Measurements from ENCODE around the gene RPL27. TPM values are rescaled to one million over a fixed set of nuclear protein-coding genes. Genes with fewer than 3 reads are reported as not detected.

The RPL27 gene
- total and polyA plus RNA-seq, 2 of the 13 experiments (the other 11 are each of a cell fraction or from before 2014, with no cell fraction given) = 1,585 to 5,840 TPM

GRCh38 chr17:42980766-42981397 is 17.3 kb upstream of the RPL27 start (continued):
- TF ChIP-seq BATF2 (CRISPR knock-in tag; IDR thresholded peaks at IDR 0.05) (0 out of 2 replicates have a peak, but pooled peaks have one; percentile 65), ZNF749 (CRISPR knock-in tag; IDR thresholded peaks at IDR 0.05; ENCODE audit: borderline replicate concordance) (peak; percentile 86; the same call in 1 of the 2 replicates), ZSCAN31 (CRISPR knock-in tag; IDR thresholded peaks at IDR 0.05; ENCODE audit: low read depth) (peak; percentile 77; the same call in 1 of the 2 replicates), KDM2A (CRISPR knock-in tag; IDR thresholded peaks at IDR 0.05; ENCODE audit: borderline replicate concordance, low read depth) (peak; percentile 16; the same call in 1 of the 2 replicates), ZNF124 (CRISPR knock-in tag; IDR thresholded peaks at IDR 0.05) (no peak), SPEN (CRISPR knock-in tag; IDR thresholded peaks at IDR 0.05; ENCODE audit: low read depth) (peak; percentile 74; the same call in 1 of the 2 replicates), ZNF576 (CRISPR knock-in tag; IDR thresholded peaks at IDR 0.05) (no peak), STAT5B (CRISPR knock-in tag; IDR thresholded peaks at IDR 0.05) (no peak), SMC3 (IDR thresholded peaks at IDR 0.05; ENCODE audit: low read length) (no peak), ZNF17 (CRISPR knock-in tag; IDR thresholded peaks at IDR 0.05) (0 out of 2 replicates have a peak, but pooled peaks have one; percentile 57), MYPOP (CRISPR knock-in tag; IDR thresholded peaks at IDR 0.05) (peak; percentile 97), STAG1 (CRISPR knock-in tag; IDR thresholded peaks at IDR 0.05) (peak; percentile 70), DZIP1 (CRISPR knock-in tag; IDR thresholded peaks at IDR 0.05) (peak; percentile 79), TFE3 (CRISPR knock-in tag; IDR thresholded peaks at IDR 0.05) (no peak), ZBTB4 (CRISPR knock-in tag; IDR thresholded peaks at IDR 0.05; ENCODE audit: borderline replicate concordance) (peak; percentile 30; the same call in 1 of the 2 replicates), ZNF207 (IDR thresholded peaks at IDR 0.05; ENCODE audit: borderline replicate concordance) (no peak), CHCHD3 (CRISPR knock-in tag; IDR thresholded peaks at IDR 0.05) (0 out of 2 replicates have a peak, but pooled peaks have one; percentile 17)

Data from HepG2 (cell line).